Aorta (tissue), 5 donors: ENCODE results near the gene RHOU. TPM values are rescaled to one million over a fixed set of nuclear protein-coding genes. Genes with fewer than 3 reads are reported as not detected.

ENCODE experiments used
- ATAC-seq: fragments of 200-7000 bp; cut with Tn5 transposase; one replicate; pipeline ENCODE4 v1.9.1; 2022; ENCODE audit warnings: moderate library complexity; ENCODE audit not compliant: low FRiP score
- DNase-seq, 2 donors: peaks; one replicate each; pipeline ENCODE4 v3.0.0-alpha.2; 2020
- H3K27ac ChIP-seq, 2 donors: one replicate each; pipeline ENCODE4 v1.5.1; 2013; ENCODE audit warnings: low read length in 2 of 2, mild to moderate bottlenecking in 2 of 2, moderate library complexity in 2 of 2, control low read depth in 1 of 2, inconsistent platforms in 1 of 2, low read depth in 1 of 2
- H3K27me3 ChIP-seq, 2 donors: one replicate each; pipeline ENCODE4 v1.6.1; 2013; ENCODE audit warnings: control low read depth in 1 of 2, low read length in 1 of 2, mild to moderate bottlenecking in 1 of 2, moderate library complexity in 1 of 2; ENCODE audit not compliant: insufficient read depth in 2 of 2, control insufficient read depth in 1 of 2
- H3K36me3 ChIP-seq, 2 donors: one replicate each; pipeline ENCODE4 v1.6.1; 2013; ENCODE audit warnings: control low read depth in 1 of 2, low read length in 1 of 2, mild to moderate bottlenecking in 1 of 2; ENCODE audit not compliant: insufficient read depth in 2 of 2, control insufficient read depth in 1 of 2
- H3K4me1 ChIP-seq, 2 donors: one replicate each; pipeline ENCODE4 v1.6.1; 2013; ENCODE audit warnings: low read length in 2 of 2, control low read depth in 1 of 2, mild to moderate bottlenecking in 1 of 2, moderate library complexity in 1 of 2; ENCODE audit not compliant: insufficient read depth in 2 of 2, control insufficient read depth in 1 of 2
- H3K4me3 ChIP-seq, 2 donors: one replicate each; pipeline ENCODE4 v1.5.1; 2013; ENCODE audit warnings: low read length in 2 of 2, control low read depth in 1 of 2, mild to moderate bottlenecking in 1 of 2
- H3K9me3 ChIP-seq: one replicate; pipeline ENCODE4 v1.6.1; 2013; ENCODE audit warnings: mild to moderate bottlenecking, low read length; ENCODE audit not compliant: control insufficient read depth
- WGBS, 2 donors: extraction: QIAGEN DNeasy Blood & Tissue Kit; methylation state at CpG; one replicate each; pipeline ENCODE4 v1.1.7; 2013; 5-methylcytosine and 5-hydroxymethylcytosine counted together
- intact Hi-C, 2 donors: fragments of 100-400 bp; cut with DNase I; formaldehyde crosslinking; loops; one replicate each; pipeline versions ENCODE4 v1.14.2 to v1.15.0; 2022
- polyA plus RNA-seq, 2 donors: library from polyadenylated mRNA; stranded (reverse); fragments of 200-250 nt; gene quantifications; one replicate each; pipeline ENCODE4 v1.2.3, GENCODE V29; 2013
- total RNA-seq, 2 donors: library from RNA; stranded (reverse); fragmentation: NEBNext Ultra II Directional; extraction: Animal tissue kit (Norgen Biotek cat#: 25700); gene quantifications; one replicate each; pipeline ENCODE4 v1.2.1, GENCODE V29; 2021
- donor health status: healthy with polysubstance abuse.
- donor health status: Bipolar disorder and iron deficiency.
- donor health status: DM: no; HTN: no; CAD: no.
- donor health status: DM: no; HTN: no; CAD: no.
- donor health status: DM: yes; HTN: yes; CAD: no.

RHOU gene
- total and polyA plus RNA-seq, 4 donors, result 15.4 to 37.3 (median 31.4) TPM

GRCh38 chr1:228727681-228728171, 7.6 kb upstream of the RHOU start:
- Histone ChIP-seq H3K27ac (no peak overlapping the region), H3K36me3 (no peaks in the 10 kb centered on the region), H3K4me1 (no peaks in the 10 kb centered on the region), H3K27me3 (no peaks in the 10 kb centered on the region), H3K9me3 (no peaks in the 10 kb centered on the region), H3K4me3 (no peak overlapping the region)
- DNase-seq (no peak), ATAC-seq (peak; percentile 70)
- intact Hi-C loops, result no loop called here
- 26 to 29% methylated on average over 1 of the region's 1 CpG for WGBS, 2 donors

DNA sequence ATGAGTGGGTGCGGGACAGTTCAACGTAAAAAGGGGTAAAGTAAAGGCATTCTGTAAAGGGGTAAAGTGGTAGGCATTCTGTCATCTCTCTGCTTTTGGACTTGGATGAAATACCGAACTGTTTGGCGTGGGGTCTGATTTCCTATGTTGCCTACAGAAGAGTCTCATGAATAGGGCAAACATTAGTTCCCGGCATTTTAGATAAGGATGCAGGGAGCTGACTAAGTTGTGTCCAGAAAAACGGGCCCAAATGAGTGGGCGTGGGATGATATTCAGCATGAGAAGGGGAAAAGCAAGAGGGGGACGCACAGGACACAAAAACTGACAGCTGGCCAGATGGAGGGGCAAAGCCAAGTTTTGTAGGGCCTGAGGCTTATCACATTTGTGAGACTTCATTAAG, 2.9 kb upstream of the RHOU start:
- Histone ChIP-seq H3K9me3 (no peaks in the 10 kb centered on the region), H3K27ac (no peak overlapping the region), H3K4me3 (no peak overlapping the region), H3K27me3 (no peaks in the 10 kb centered on the region), H3K36me3 (no peaks in the 10 kb centered on the region), H3K4me1 (no peaks in the 10 kb centered on the region)
- intact Hi-C loops, result loop anchor here (5.0 kb wide), 3 partner anchors 35 to 495 kb away; no protein-coding TSS in a partner anchor
- DNase-seq, result no peak
- 74 to 85% methylated on average over 8 of the region's 8 CpGs for WGBS, 2 donors
- no peak for ATAC-seq

DNA sequence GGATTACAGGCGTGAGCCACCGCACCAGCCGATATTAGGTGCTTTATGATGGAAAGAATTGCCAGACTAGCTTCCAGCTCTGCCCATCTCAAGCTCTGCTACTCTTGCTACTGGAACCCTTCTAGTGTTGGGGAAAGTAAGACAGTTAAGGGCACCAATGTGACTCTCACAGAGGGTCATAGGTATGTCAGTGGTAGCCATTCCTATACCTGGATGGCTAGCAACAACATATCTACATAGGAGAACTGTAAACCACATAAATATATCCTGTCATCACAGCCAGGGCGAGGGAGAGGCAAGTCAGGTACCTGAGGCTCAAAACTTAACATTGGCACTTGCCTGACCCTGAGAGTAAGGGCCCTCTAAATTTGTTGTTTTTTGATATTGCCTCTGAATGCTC, 1.7 kb upstream of the RHOU start:
- 89 to 98% methylated on average over 4 of the region's 4 CpGs for WGBS, 2 donors
- Histone ChIP-seq H3K27me3 (no peaks in the 10 kb centered on the region), H3K9me3 (no peaks in the 10 kb centered on the region), H3K4me1 (peaks cover 0 to 4% of the 10 kb centered on the region in 2 donors), H3K27ac (no peak overlapping the region), H3K36me3 (no peaks in the 10 kb centered on the region), H3K4me3 (no peak overlapping the region)
- intact Hi-C loops, result loop anchor here (5.0 kb wide), 3 partner anchors 36 to 494 kb away; no protein-coding TSS in a partner anchor
- DNase-seq (no peak), ATAC-seq (no peak)

- Histone ChIP-seq H3K9me3 (no peaks in the 10 kb centered on the region), H3K27ac (peak overlapping the region; percentile 33 to 79), H3K27me3 (no peaks in the 10 kb centered on the region), H3K36me3 (no peaks in the 10 kb centered on the region), H3K4me3 (peak overlapping the region; percentile 85 to 98), H3K4me1 (peaks cover 2 to 10% of the 10 kb centered on the region in 2 donors)
- WGBS, 2 donors, result 0 to 1% methylated on average over 48 to 60 of the region's 60 CpGs
- DNase-seq, result peak; percentile 74 to 84
- peak; percentile 8 for ATAC-seq
- intact Hi-C loops, result loop anchor here (1.0 to 5.0 kb wide), 8 partner anchors 67 to 491 kb away; no protein-coding TSS in a partner anchor
Observed at GRCh38 chr1:228735871-228736586, 750 bp downstream of the RHOU start.

DNA sequence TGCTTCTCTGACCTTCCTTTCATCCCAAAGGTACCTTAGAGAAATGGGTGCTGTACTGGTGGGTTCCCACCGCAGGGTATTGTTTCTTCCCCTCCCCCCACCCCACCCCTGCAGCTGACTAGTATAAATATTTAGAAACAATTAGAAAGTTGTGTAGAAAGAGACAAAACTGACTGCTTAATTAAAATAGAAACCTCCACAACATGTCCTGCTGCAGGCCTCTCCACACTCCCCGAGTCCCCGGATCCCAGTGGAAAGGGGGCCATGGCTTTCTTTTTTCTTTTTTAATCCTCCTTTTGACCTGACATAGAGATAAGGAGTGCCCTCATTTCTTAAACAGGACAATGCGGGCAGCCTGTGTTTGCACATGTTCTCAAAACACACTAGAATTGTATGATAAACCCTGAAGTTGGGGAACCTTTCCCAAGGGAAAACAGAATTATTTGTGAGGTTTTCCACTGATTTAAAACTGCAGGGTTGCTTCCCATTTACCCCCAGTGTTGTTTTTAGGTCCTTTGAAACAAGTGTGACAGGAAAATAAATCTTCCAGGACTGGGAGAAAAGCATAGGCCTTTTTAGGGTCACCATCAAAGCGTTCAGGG, 1.7 kb downstream of the RHOU start:
- intact Hi-C loops, result loop anchor here (2.0 to 5.0 kb wide), 6 partner anchors 68 to 350 kb away; no protein-coding TSS in a partner anchor
- Histone ChIP-seq H3K27me3 (no peaks in the 10 kb centered on the region), H3K36me3 (no peaks in the 10 kb centered on the region), H3K9me3 (no peaks in the 10 kb centered on the region), H3K27ac (peak overlapping the region in 1 of 2 donors; percentile 56), H3K4me1 (peaks cover 2 to 10% of the 10 kb centered on the region in 2 donors), H3K4me3 (peak overlapping the region; percentile 85 to 98)
- WGBS, 2 donors, result 10% methylated on average over 5 of the region's 5 CpGs
- no peak for ATAC-seq
- DNase-seq, result no peak

GRCh38 chr1:228737601-228738041, 2.3 kb downstream of the RHOU start:
- Histone ChIP-seq H3K4me3 (peak overlapping the region; percentile 85 to 98), H3K9me3 (no peaks in the 10 kb centered on the region), H3K36me3 (peaks cover 0 to 1% of the 10 kb centered on the region in 2 donors), H3K27me3 (no peaks in the 10 kb centered on the region), H3K4me1 (peaks cover 2 to 10% of the 10 kb centered on the region in 2 donors), H3K27ac (peak overlapping the region; percentile 21 to 36)
- no peak for DNase-seq
- WGBS, 2 donors, result 27 to 30% methylated on average over 8 of the region's 8 CpGs
- intact Hi-C loops, result loop anchor here (2.0 to 5.0 kb wide), 6 partner anchors 69 to 350 kb away; no protein-coding TSS in a partner anchor
- no peak for ATAC-seq

- Histone ChIP-seq H3K4me1 (peaks cover 2 to 10% of the 10 kb centered on the region in 2 donors), H3K36me3 (peaks cover 8 to 9% of the 10 kb centered on the region in 2 donors), H3K27ac (peak overlapping the region in 1 of 2 donors; percentile 6), H3K4me3 (no peak overlapping the region), H3K9me3 (no peaks in the 10 kb centered on the region), H3K27me3 (no peaks in the 10 kb centered on the region)
- intact Hi-C loops, result loop anchor here (5.0 kb wide), 4 partner anchors 92 to 347 kb away; no protein-coding TSS in a partner anchor
- ATAC-seq (no peak), DNase-seq (no peak)
- WGBS, 2 donors, result 39 to 40% methylated on average over 4 of the region's 4 CpGs
Observed at GRCh38 chr1:228739826-228740225, 4.5 kb downstream of the RHOU start.

- Histone ChIP-seq H3K4me3 (no peak overlapping the region), H3K4me1 (peaks cover 2 to 10% of the 10 kb centered on the region in 2 donors), H3K27me3 (no peaks in the 10 kb centered on the region), H3K27ac (peak overlapping the region in 1 of 2 donors; percentile 48), H3K9me3 (no peaks in the 10 kb centered on the region), H3K36me3 (peaks cover 10 to 11% of the 10 kb centered on the region in 2 donors)
- WGBS, 2 donors, result 28 to 30% methylated on average over 8 of the region's 8 CpGs
- ATAC-seq (no peak), DNase-seq (no peak)
- intact Hi-C loops, result no loop called here
Observed at GRCh38 chr1:228740543-228741317, 5.5 kb downstream of the RHOU start.
